Vagina (tissue), 2 donors: ENCODE results near the gene MMP28. TPM values are rescaled to one million over a fixed set of nuclear protein-coding genes. Genes with fewer than 3 reads are reported as not detected.

ENCODE experiments used
- DNase-seq, 2 donors: peaks; one replicate each; pipeline ENCODE4 v3.0.0-alpha.2; 2017; ENCODE audit errors: extremely low spot score in 2 of 2
- H3K27ac ChIP-seq: fragments of 200-600 bp; sonication (generic); one replicate; pipeline ENCODE4 v1.5.1; 2019
- H3K27me3 ChIP-seq: fragments of 200-600 bp; sonication (generic); one replicate; pipeline ENCODE4 v1.5.1; 2019
- H3K36me3 ChIP-seq, 2 donors: fragments of 200-600 bp; sonication (generic); one replicate each; pipeline ENCODE4 v1.5.1; 2017 to 2019
- H3K4me1 ChIP-seq: fragments of 200-600 bp; sonication (generic); one replicate; pipeline ENCODE4 v1.5.1; 2019
- H3K4me3 ChIP-seq, 2 donors: fragments of 200-600 bp; sonication (generic); 1 replicate in 1 of 2; 2 replicates in 1 of 2; pipeline ENCODE4 v1.5.1; 2016 to 2019
- H3K9me3 ChIP-seq: fragments of 200-600 bp; sonication (generic); one replicate; pipeline ENCODE4 v1.5.1; 2019
- CTCF ChIP-seq, 3 experiments: fragments of 450-650 bp in 2 of 3; fragments of 200-600 bp in 1 of 3; sonication (generic) in 1 of 3; IDR thresholded peaks; one replicate each; pipeline ENCODE4 v1.5.1; 2017 to 2019; ENCODE audit warnings: antibody characterized with exemption in 3 of 3, mild to moderate bottlenecking in 2 of 3, moderate library complexity in 2 of 3
- POLR2A ChIP-seq, 2 donors: fragments of 450-650 bp; IDR thresholded peaks; one replicate each; pipeline ENCODE4 v1.6.1; 2017; ENCODE audit warnings: antibody characterized with exemption in 2 of 2, mild to moderate bottlenecking in 2 of 2, moderate library complexity in 2 of 2
- POLR2AphosphoS5 ChIP-seq, 2 donors: sonication (generic); formaldehyde crosslinking; IDR thresholded peaks; one replicate each; pipeline ENCODE4 v1.9.0; 2017; ENCODE audit warnings: antibody characterized with exemption in 2 of 2, mild to moderate bottlenecking in 2 of 2, low read depth in 1 of 2; ENCODE audit not compliant: insufficient read depth in 1 of 2
- intact Hi-C: fragments of 100-400 bp; cut with DNase I; formaldehyde crosslinking; loops from one replicate; pipeline ENCODE4 v1.15.1; 2023
- total RNA-seq: library from RNA; depleted of rRNA; stranded (reverse); fragments of >200 nt; gene quantifications from one replicate; pipeline ENCODE4 v1.2.3, GENCODE V29; 2016

Gene MMP28
- total RNA-seq, 1 donor from 2014 or later = 32.2 TPM

GRCh38 chr17:35788477-35789368 lies 6.7 kb downstream of the MMP28 start:
- Histone ChIP-seq H3K27ac (peak overlapping the region; percentile 44), H3K27me3 (no peaks in the 10 kb centered on the region), H3K4me1 (peaks cover 51% of the 10 kb centered on the region), H3K9me3 (no peaks in the 10 kb centered on the region), H3K4me3 (no peak overlapping the region), H3K36me3 (no peaks in the 10 kb centered on the region)
- DNase-seq = no peak
- TF ChIP-seq POLR2AphosphoS5 (IDR thresholded peaks at IDR 0.05; ENCODE audit: insufficient read depth in 1 of 2, low read depth in 1 of 2) (peak in 1 of 2 donors; percentile 13), CTCF (IDR thresholded peaks at IDR 0.05) (no peak), POLR2A (IDR thresholded peaks at IDR 0.05) (no peak)
- intact Hi-C loops = no loop called here

GRCh38 chr17:35786941-35787432 lies 8.5 kb downstream of the MMP28 start:
- no peaks in the 10 kb centered on the region for H3K9me3 ChIP-seq
- H3K27ac ChIP-seq = peak overlapping the region; percentile 50
- H3K4me3 ChIP-seq = no peak overlapping the region
- H3K27me3 ChIP-seq = no peaks in the 10 kb centered on the region
- intact Hi-C loops = no loop called here
- H3K36me3 ChIP-seq = no peaks in the 10 kb centered on the region
- peak in 1 of 2 donors; percentile 40 for TF ChIP-seq POLR2AphosphoS5 (IDR thresholded peaks at IDR 0.05; ENCODE audit: insufficient read depth in 1 of 2, low read depth in 1 of 2)
- no peak for TF ChIP-seq POLR2A (IDR thresholded peaks at IDR 0.05)
- no peak for TF ChIP-seq CTCF (IDR thresholded peaks at IDR 0.05)
- H3K4me1 ChIP-seq = peaks cover 63% of the 10 kb centered on the region
- no peak for DNase-seq

- no peaks in the 10 kb centered on the region for H3K36me3 ChIP-seq
- no peak for DNase-seq
- TF ChIP-seq CTCF (IDR thresholded peaks at IDR 0.05) (no peak), POLR2AphosphoS5 (IDR thresholded peaks at IDR 0.05; ENCODE audit: insufficient read depth in 1 of 2, low read depth in 1 of 2) (no peak), POLR2A (IDR thresholded peaks at IDR 0.05) (no peak)
- H3K27me3 ChIP-seq = no peaks in the 10 kb centered on the region
- H3K4me1 ChIP-seq = peaks cover 63% of the 10 kb centered on the region
- H3K27ac ChIP-seq = no peak overlapping the region
- no peaks in the 10 kb centered on the region for H3K9me3 ChIP-seq
- intact Hi-C loops = no loop called here
- H3K4me3 ChIP-seq = no peak overlapping the region
Measured at GRCh38 chr17:35784895-35785294, 10.5 kb downstream of the MMP28 start.

GRCh38 chr17:35780950-35781349 lies 14.5 kb downstream of the MMP28 start:
- Histone ChIP-seq H3K9me3 (no peaks in the 10 kb centered on the region), H3K4me1 (peaks cover 31% of the 10 kb centered on the region), H3K4me3 (no peak overlapping the region), H3K27me3 (no peaks in the 10 kb centered on the region), H3K36me3 (no peaks in the 10 kb centered on the region), H3K27ac (no peak overlapping the region)
- no peak for DNase-seq
- intact Hi-C loops = no loop called here
- TF ChIP-seq POLR2AphosphoS5 (IDR thresholded peaks at IDR 0.05; ENCODE audit: insufficient read depth in 1 of 2, low read depth in 1 of 2) (no peak), POLR2A (IDR thresholded peaks at IDR 0.05) (no peak), CTCF (IDR thresholded peaks at IDR 0.05) (no peak)
